COLO668 (cell line): Measurements from ENCODE around the gene EPYC.

Source experiments
- DNase-seq: peaks from one replicate; lab custom pipeline; 2025; ENCODE audit not compliant: unreplicated experiment; lab: John Stamatoyannopoulos, UW

The EPYC gene

GRCh38 chr12:91004872-91005271 lies at the start of gene EPYC:
EPYC (minus strand) TSS chr12:91004972; CDS start chr12:91002565, 2,407 bp downstream.
- no peak for DNase-seq

- DNase-seq, result no peak
Observed at GRCh38 chr12:91053951-91054715, 49.4 kb upstream of the EPYC start.

- DNase-seq, result no peak
Observed at GRCh38 chr12:91052026-91052425, 47.3 kb upstream of the EPYC start.

GRCh38 chr12:91044586-91044985 lies 39.8 kb upstream of the EPYC start:
- DNase-seq, result no peak

GRCh38 chr12:91043408-91043807 lies 38.6 kb upstream of the EPYC start:
- DNase-seq, result no peak

GRCh38 chr12:91040096-91040755 lies 35.5 kb upstream of the EPYC start:
- no peak for DNase-seq

GRCh38 chr12:91037276-91037675 lies 32.5 kb upstream of the EPYC start:
- DNase-seq, result no peak

- no peak for DNase-seq
Observed at GRCh38 chr12:91033251-91033650, 28.5 kb upstream of the EPYC start.

- DNase-seq, result no peak
Observed at GRCh38 chr12:91023326-91024004, 18.7 kb upstream of the EPYC start.

- DNase-seq, result no peak
Observed at GRCh38 chr12:91021076-91021475, 16.3 kb upstream of the EPYC start.

- DNase-seq, result no peak
Observed at GRCh38 chr12:91019455-91019854, 14.7 kb upstream of the EPYC start.

GRCh38 chr12:91017511-91018263 lies 12.9 kb upstream of the EPYC start:
- DNase-seq, result no peak

GRCh38 chr12:91017043-91017442 lies 12.3 kb upstream of the EPYC start:
- DNase-seq, result no peak

- no peak for DNase-seq
Observed at GRCh38 chr12:91009319-91009950, 4.7 kb upstream of the EPYC start.

- DNase-seq, result no peak
Observed at GRCh38 chr12:91007531-91008290, 2.9 kb upstream of the EPYC start.

- no peak for DNase-seq
Observed at GRCh38 chr12:91003737-91004136, 1.0 kb downstream of the EPYC start.

- DNase-seq, result no peak
Observed at GRCh38 chr12:91001306-91001705, 3.5 kb downstream of the EPYC start.

GRCh38 chr12:90999966-91000365 lies 4.8 kb downstream of the EPYC start:
- DNase-seq, result no peak

- DNase-seq, result no peak
Observed at GRCh38 chr12:90999527-90999926, 5.2 kb downstream of the EPYC start.

GRCh38 chr12:90995010-90995409 lies 9.8 kb downstream of the EPYC start:
- no peak for DNase-seq
